ENCODE results near the gene CXCR6.

DNA sequence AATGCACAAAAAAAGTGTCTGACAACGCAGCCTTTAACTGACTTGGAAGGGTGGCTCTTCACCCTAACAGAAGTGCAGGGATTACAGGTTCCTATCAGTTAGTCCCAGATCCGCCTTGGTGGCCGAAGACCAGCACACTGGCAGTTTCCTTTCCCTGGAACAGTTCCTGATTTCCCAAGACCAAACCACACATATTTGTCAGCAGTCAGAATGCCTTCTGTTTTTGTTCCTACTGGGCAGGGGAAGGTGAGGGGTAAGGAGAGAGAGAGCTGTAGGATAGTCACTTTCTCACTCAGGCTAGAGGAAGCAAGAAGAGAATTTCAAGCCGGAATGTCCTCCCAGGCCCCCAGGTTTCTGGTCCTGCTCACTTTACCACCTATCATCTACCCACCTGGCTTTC, 9.2 kb downstream of the CXCR6 start:
- TF ChIP-seq, protein P1, sequence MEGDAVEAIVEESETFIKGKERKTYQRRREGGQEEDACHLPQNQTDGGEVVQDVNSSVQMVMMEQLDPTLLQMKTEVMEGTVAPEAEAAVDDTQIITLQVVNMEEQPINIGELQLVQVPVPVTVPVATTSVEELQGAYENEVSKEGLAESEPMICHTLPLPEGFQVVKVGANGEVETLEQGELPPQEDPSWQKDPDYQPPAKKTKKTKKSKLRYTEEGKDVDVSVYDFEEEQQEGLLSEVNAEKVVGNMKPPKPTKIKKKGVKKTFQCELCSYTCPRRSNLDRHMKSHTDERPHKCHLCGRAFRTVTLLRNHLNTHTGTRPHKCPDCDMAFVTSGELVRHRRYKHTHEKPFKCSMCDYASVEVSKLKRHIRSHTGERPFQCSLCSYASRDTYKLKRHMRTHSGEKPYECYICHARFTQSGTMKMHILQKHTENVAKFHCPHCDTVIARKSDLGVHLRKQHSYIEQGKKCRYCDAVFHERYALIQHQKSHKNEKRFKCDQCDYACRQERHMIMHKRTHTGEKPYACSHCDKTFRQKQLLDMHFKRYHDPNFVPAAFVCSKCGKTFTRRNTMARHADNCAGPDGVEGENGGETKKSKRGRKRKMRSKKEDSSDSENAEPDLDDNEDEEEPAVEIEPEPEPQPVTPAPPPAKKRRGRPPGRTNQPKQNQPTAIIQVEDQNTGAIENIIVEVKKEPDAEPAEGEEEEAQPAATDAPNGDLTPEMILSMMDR (IDR thresholded peaks at IDR 0.05) = no peak
- no peak for TF ChIP-seq GATA3 (IDR thresholded peaks at IDR 0.05; ENCODE audit: borderline replicate concordance)
- TF ChIP-seq POLR2A (IDR thresholded peaks at IDR 0.05; ENCODE audit: low read length) = no peak
